Colon (tissue), 2 donors: ENCODE data around the gene BTBD18.
"Not testable (repeated sequence)": the region's sequence is repeated elsewhere in the genome, so short reads cannot be mapped to it uniquely, and the experiment has no call there.

Experiments used
- FAIRE-seq: peaks from 2 replicates; lab custom pipeline; 2012; peaks lifted over from hg19 to GRCh38; lab: Jason Lieb, UNC
- donor health status: control.
- donor health status: control.

The BTBD18 gene

DNA sequence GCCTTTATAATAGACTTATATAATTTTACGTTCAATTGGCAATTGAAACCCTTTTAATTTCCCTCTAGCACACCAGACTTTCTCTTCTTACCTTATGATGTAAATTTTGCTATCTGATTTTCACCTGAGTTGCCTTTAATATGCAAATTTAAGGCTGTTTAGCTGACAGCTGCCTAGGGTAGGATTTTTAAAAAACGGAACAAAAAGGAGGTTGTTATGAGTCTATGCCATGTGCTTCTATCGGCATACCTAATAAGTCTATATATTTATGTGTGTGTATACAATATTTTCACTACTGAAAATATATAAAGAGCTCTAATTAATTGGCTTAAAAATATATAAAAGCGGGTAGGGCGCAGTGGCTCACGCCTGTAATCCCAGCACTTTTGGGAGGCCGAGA is 22.1 kb downstream of the BTBD18 start:
- FAIRE-seq = no peak

- no peak for FAIRE-seq
Observed at GRCh38 chr11:57728829-57729228, 22.8 kb downstream of the BTBD18 start.

DNA sequence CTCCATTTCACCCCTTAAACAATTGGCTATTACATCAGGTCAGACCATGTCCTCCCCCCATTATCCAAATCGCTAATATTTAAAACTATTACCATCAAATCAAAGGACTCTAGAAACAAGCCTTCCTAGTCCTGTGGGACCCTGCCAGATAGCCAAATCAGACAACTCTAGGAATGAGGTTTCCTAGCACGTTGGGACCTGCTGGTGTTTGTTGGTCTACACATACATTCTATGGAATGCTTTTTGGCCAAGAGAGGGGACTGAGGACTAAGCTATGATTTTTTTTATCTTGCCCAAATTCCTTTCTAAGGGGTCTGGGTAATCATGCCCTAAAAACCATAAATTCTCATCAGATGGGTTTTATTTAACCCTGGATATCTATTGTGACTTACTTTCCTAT is 24.4 kb downstream of the BTBD18 start:
- no peak for FAIRE-seq

DNA sequence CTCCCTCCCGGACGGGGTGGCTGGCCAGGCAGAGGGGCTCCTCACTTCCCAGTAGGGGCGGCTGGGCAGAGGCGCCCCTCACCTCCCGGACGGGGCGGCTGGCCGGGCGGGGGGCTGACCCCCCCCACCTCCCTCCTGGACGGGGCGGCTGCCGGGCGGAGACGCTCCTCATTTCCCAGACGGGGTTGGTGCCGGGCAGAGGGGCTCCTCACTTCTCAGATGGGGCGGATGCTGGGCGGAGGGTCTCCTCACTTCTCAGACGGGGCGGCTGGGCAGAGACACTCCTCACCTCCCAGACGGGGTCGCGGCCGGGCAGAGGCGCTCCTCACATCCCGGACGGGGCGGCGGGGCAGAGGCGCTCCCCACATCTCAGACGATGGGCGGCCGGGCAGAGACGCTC is 34.9 kb downstream of the BTBD18 start:
- not testable (repeated sequence) for FAIRE-seq

DNA sequence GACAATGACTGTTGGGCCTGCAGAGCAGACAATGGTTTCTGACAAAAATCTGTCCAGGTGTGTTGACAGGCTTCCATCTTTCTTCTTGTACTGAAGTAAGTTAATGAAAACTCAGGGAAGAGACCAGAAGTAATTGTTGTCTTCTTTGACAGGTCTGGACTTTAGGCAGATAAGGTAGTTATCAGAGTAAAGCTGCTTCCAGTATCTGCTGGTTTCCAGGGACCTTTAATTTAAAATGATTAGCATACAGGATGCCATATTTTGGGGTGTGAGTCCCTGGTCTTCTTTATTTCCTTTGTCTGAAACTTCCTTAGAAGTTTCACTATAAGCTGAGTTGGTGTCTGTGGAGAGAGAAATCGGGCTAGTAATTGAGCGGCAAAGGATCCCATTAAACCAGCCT is 37.8 kb downstream of the BTBD18 start:
- no peak for FAIRE-seq

GRCh38 chr11:57712256-57713150 is 39.1 kb downstream of the BTBD18 start, which contains the start of gene TMX2:
Gene TMX2, plus strand, starts transcription at chr11:57712593. Its CDS starts 26 bp downstream, at chr11:57712619.
- FAIRE-seq = peak; percentile 98

- no peak for FAIRE-seq
Observed at GRCh38 chr11:57711414-57712255, 40.0 kb downstream of the BTBD18 start, which contains the start of gene MED19. Gene MED19, minus strand, starts transcription at chr11:57712215. Its CDS starts 36 bp downstream, at chr11:57712179.

DNA sequence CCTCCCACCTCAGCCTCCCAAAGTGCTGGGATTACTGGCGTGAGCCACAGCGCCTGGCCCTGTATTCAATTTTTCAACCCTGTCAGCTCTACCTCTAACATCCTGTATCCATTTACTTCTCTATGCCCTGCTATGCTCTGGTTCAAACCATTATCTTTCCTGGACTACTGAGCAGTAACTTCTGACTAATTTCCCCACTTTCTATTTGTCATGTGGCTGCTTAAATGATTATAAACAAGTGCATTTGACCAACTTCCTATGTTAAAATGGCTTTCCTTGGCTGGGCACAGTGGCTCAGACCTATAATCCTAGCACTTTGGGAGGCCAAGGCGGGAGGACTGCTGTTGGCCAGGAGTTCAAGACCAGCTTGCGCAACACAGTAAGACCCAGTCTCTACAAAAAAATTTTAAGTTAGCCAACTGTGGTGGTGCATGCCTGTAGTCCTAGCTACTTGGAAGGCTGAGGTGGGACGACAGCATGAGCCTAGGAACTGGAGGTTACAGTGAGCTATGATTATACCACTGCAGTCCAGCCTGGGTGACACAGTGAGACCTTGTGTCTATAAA is 41.7 kb downstream of the BTBD18 start:
- no peak for FAIRE-seq

GRCh38 chr11:57705432-57705831 is 46.2 kb downstream of the BTBD18 start:
- not testable (repeated sequence) for FAIRE-seq

- FAIRE-seq = no peak
Observed at GRCh38 chr11:57704932-57705331, 46.7 kb downstream of the BTBD18 start.

DNA sequence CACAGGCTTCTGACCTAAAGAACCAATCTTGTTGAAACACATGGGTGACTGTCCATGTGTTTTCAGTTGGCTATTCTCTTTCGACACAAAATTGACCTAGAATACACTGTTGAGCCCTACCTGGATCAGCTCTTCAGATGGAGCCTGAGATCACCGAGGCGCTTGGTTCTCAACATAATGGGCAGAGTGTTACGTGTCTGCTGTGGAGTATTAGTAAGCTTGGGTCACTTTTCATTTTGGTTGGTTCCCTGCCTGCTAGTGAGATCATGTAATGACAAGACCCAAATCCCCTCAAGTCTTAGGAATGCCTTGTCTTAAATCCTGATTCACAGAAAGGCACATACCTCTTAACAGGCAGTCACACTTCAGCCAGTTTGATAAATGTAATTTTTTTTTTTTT is 48.3 kb downstream of the BTBD18 start:
- no peak for FAIRE-seq

DNA sequence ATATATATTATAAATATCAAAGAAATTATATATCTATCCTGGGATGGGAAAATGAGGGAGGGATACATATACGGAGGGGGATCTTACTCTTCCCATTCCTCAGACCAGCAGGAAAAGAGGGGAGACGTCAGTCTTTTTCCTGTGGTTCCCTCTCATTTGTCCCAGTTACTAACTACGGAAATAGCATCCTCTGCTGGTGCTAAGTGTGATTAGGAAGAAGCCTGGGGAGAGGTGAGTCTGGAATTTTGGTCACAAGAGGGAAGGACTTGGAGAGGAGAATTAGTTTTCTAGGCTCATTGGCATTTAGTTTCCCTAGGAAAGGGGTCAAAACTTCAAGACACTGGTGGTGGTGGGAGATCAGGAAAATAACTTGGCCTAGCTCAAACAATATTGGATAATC is 51.2 kb downstream of the BTBD18 start:
- FAIRE-seq = no peak

DNA sequence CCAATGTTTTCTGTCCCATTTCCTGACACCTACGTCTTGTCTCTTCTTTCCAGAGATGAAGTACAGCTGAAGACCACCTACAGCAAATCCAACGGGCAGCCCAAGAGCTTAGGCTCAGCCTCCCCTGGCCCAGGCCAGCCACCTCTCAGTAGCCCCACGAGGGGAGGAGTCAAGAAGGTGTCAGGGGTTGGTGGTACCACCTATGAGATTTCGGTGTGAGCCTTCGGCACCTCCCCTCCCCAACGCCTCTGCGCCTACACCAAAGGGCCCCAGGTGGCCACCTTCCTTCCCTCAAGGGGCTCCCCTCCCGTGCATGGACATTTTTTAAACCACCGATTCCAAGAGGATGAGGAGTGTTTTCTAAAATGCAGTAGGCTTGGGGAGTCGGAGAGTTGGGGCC is 51.8 kb downstream of the BTBD18 start:
- FAIRE-seq = no peak

- FAIRE-seq = no peak
Observed at GRCh38 chr11:57698843-57699365, 52.7 kb downstream of the BTBD18 start.
